ENCODE results near the gene NBEAL2.

Gene NBEAL2

GRCh38 chr3:46978985-46979944 lies at the start of gene NBEAL2:
Gene NBEAL2, plus strand, starts transcription at chr3:46979666. Its CDS starts 196 bp downstream, at chr3:46979862.
- peak; percentile 6 for DNase-seq

GRCh38 chr3:46930166-46930944 lies 49.1 kb upstream of the NBEAL2 start:
- DNase-seq = no peak

GRCh38 chr3:46930945-46931403 lies 48.5 kb upstream of the NBEAL2 start:
- DNase-seq = no peak

GRCh38 chr3:46931631-46932331 lies 47.7 kb upstream of the NBEAL2 start:
- no peak for DNase-seq

GRCh38 chr3:46932455-46933225 lies 46.8 kb upstream of the NBEAL2 start:
- no peak for DNase-seq

- no peak for DNase-seq
Measured at GRCh38 chr3:46933261-46933660, 46.2 kb upstream of the NBEAL2 start.

- DNase-seq = no peak
Measured at GRCh38 chr3:46934072-46934471, 45.4 kb upstream of the NBEAL2 start.

- no peak for DNase-seq
Measured at GRCh38 chr3:46934498-46935167, 44.8 kb upstream of the NBEAL2 start.

GRCh38 chr3:46935168-46935858 lies 44.2 kb upstream of the NBEAL2 start:
- DNase-seq = no peak

- DNase-seq = no peak
Measured at GRCh38 chr3:46935989-46936558, 43.4 kb upstream of the NBEAL2 start.

- DNase-seq = no peak
Measured at GRCh38 chr3:46936733-46937250, 42.7 kb upstream of the NBEAL2 start.

- no peak for DNase-seq
Measured at GRCh38 chr3:46938118-46938517, 41.3 kb upstream of the NBEAL2 start.

GRCh38 chr3:46939578-46940445 lies 39.7 kb upstream of the NBEAL2 start:
- no peak for DNase-seq

GRCh38 chr3:46942076-46942475 lies 37.4 kb upstream of the NBEAL2 start:
- DNase-seq = no peak

- DNase-seq = no peak
Measured at GRCh38 chr3:46942481-46943236, 36.8 kb upstream of the NBEAL2 start.

GRCh38 chr3:46943237-46944187 lies 36.0 kb upstream of the NBEAL2 start:
- no peak for DNase-seq

- no peak for DNase-seq
Measured at GRCh38 chr3:46944191-46944590, 35.3 kb upstream of the NBEAL2 start.
